ENCODE results near the gene GMDS. TPM values are rescaled to one million over a fixed set of nuclear protein-coding genes. Genes with fewer than 3 reads are reported as not detected.

Gene GMDS
- total and polyA plus RNA-seq, 2 donors (not counting 3 experiments of a cell fraction or from before 2014, with no cell fraction given), result 9.8 to 23.5 TPM

DNA sequence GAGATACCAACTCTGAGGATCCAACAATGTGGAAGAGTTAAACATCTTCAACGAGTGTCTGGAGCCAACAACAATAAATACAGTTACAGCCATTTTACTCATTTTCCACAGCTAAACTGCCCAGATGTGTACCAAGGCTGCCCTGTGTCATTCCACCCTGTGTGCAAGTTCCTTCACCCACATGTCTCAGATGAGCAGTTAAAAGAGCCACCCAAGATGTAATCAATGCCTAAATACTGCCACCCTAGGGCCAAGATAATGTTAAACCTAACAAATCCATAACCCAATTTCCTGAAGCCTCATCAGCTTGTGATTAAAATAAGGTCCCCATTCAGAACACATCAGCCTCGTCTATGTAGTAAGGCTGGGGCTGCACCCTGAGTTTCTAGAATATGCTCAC is 59.9 kb downstream of the GMDS start:
- Histone ChIP-seq H3K4me2 (ENCODE audit: insufficient read depth, low read length) (no peak overlapping the region), H3K27me3 (ENCODE audit: control insufficient read depth in 2 of 2, insufficient read depth in 2 of 2, low read length in 2 of 2) (no peaks in the 10 kb centered on the region), H3K36me3 (ENCODE audit: control insufficient read depth in 2 of 2, extremely low read depth in 1 of 2, insufficient read depth in 2 of 2, low read length in 2 of 2) (no peaks in the 10 kb centered on the region), H3K4me1 (ENCODE audit: control insufficient read depth, extremely low read depth, insufficient read depth, low read length) (peaks cover 9% of the 10 kb centered on the region), H3K27ac (ENCODE audit: insufficient read depth, low read depth, low read length) (no peak overlapping the region), H3K4me3 (replicated peaks in 1 of 3; ENCODE audit: insufficient read depth in 1 of 3, low read depth in 1 of 3, low read length in 3 of 3) (no peak overlapping the region), H3K79me2 (ENCODE audit: control insufficient read depth, insufficient read depth, low read length) (no peaks in the 10 kb centered on the region), H3K9ac (replicated peaks; ENCODE audit: extremely low read depth, insufficient read depth, low read length) (no peak overlapping the region), H2AFZ (ENCODE audit: low read depth, low read length) (no peak overlapping the region), H3K9me1 (replicated peaks; ENCODE audit: control insufficient read depth, extremely low read depth, insufficient read depth, low read length) (no peaks in the 10 kb centered on the region), H4K20me1 (replicated peaks; ENCODE audit: control insufficient read depth, extremely low read depth, insufficient read depth, low read length) (no peaks in the 10 kb centered on the region), H3K9me3 (replicated peaks; ENCODE audit: control insufficient read depth, insufficient read depth, low read length) (no peaks in the 10 kb centered on the region)
- dilution Hi-C loops (cut with MboI; ENCODE audit: extremely low pct_ligation_motif_present, low sequenced_read_pairs), result no loop called here
- ChIA-PET CTCF (interaction anchor here (1.3 kb wide), 1 partner anchor 10 kb away, joined by 3 read pairs; no protein-coding TSS in a partner anchor), POLR2A (interaction anchor here (0.5 kb wide), 1 partner anchor 1988 kb away, joined by 3 read pairs; no protein-coding TSS in a partner anchor)
- BruUV-seq (replicated peaks), result no TSS peak
- no peak for DNase-seq (ENCODE audit: low read depth, low spot score)
- FAIRE-seq, result no peak
- no peak for TF ChIP-seq GATA2 (IDR thresholded peaks at IDR 0.05; ENCODE audit: insufficient read depth, insufficient read length, low read depth, low read length)
- no peak for TF ChIP-seq POLR2A (IDR thresholded peaks at IDR 0.05; ENCODE audit: low read depth, low read length)
- TF ChIP-seq, protein P1, sequence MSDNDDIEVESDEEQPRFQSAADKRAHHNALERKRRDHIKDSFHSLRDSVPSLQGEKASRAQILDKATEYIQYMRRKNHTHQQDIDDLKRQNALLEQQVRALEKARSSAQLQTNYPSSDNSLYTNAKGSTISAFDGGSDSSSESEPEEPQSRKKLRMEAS (IDR thresholded peaks at IDR 0.05; ENCODE audit: insufficient read depth, insufficient read length), result no peak
- no peak for TF ChIP-seq POLR2AphosphoS5 (IDR thresholded peaks at IDR 0.05; ENCODE audit: insufficient read depth, low read depth, low read length)
- no peak for TF ChIP-seq FOS (IDR thresholded peaks at IDR 0.05; ENCODE audit: borderline replicate concordance, insufficient read depth, low read length)
- no peak for TF ChIP-seq MYC (IDR thresholded peaks at IDR 0.05; ENCODE audit: low read depth, low read length)
- TF ChIP-seq, protein P2, sequence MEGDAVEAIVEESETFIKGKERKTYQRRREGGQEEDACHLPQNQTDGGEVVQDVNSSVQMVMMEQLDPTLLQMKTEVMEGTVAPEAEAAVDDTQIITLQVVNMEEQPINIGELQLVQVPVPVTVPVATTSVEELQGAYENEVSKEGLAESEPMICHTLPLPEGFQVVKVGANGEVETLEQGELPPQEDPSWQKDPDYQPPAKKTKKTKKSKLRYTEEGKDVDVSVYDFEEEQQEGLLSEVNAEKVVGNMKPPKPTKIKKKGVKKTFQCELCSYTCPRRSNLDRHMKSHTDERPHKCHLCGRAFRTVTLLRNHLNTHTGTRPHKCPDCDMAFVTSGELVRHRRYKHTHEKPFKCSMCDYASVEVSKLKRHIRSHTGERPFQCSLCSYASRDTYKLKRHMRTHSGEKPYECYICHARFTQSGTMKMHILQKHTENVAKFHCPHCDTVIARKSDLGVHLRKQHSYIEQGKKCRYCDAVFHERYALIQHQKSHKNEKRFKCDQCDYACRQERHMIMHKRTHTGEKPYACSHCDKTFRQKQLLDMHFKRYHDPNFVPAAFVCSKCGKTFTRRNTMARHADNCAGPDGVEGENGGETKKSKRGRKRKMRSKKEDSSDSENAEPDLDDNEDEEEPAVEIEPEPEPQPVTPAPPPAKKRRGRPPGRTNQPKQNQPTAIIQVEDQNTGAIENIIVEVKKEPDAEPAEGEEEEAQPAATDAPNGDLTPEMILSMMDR (IDR thresholded peaks at IDR 0.05; ENCODE audit: extremely low read depth in 1 of 2, insufficient read depth in 1 of 2, low read depth in 1 of 2, low read length in 2 of 2), result no peak
- TF ChIP-seq EZH2 (IDR thresholded peaks at IDR 0.05; ENCODE audit: borderline replicate concordance, low read depth, low read length, severe bottlenecking), result no peak
- TF ChIP-seq JUN (IDR thresholded peaks at IDR 0.05; ENCODE audit: borderline replicate concordance, insufficient read depth, insufficient read length, low read depth), result no peak
- intact Hi-C loops (cut with micrococcal nuclease), result no loop called here

Measured in endothelial cell of umbilical vein (primary cell).